PC-3 (cell line): ENCODE measurements around the gene CCNG2.

Experiments
- EZH2 ChIP-seq: fragments of 300-600 bp; sonication (generic); IDR thresholded peaks from one replicate; pipeline ENCODE4 v1.6.1; 2017; ENCODE audit warnings: antibody characterized with exemption, mild to moderate bottlenecking, low read length; ENCODE audit not compliant: unreplicated experiment
- EZH2phosphoT487 ChIP-seq: fragments of 300-600 bp; sonication (generic); IDR thresholded peaks from 2 replicates; pipeline ENCODE4 v1.6.1; 2018; ENCODE audit warnings: mild to moderate bottlenecking, antibody characterized with exemption, low read length, borderline replicate concordance
- TF ChIP-seq, protein P1 (sequence below): fragments of 300-600 bp; sonication (generic); conservative IDR thresholded peaks from 2 replicates; pipeline ENCODE4 v1.5.1; 2017; ENCODE audit warnings: antibody characterized with exemption, low read depth, mild to moderate bottlenecking, low read length

DNA sequence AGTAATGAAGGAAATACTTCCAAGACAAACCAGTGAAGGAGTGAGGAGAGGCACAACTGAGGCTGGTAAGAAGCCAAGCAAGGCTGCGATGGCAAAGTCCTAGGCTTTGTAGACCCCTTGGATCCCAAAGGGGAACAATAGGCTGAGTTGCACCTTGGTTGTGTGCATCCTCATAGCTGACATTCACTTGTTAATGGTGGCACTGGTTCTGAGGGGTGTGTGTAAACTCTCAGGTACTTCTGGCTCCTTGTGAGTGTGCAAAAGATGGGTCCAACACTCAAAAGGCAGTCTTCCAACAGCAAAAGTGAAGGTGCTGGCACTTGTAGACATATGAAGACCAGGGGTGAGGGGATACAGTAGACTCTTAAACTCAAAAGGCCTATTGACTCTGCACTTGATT is 60.5 kb downstream of the CCNG2 start:
- TF ChIP-seq, protein P1, sequence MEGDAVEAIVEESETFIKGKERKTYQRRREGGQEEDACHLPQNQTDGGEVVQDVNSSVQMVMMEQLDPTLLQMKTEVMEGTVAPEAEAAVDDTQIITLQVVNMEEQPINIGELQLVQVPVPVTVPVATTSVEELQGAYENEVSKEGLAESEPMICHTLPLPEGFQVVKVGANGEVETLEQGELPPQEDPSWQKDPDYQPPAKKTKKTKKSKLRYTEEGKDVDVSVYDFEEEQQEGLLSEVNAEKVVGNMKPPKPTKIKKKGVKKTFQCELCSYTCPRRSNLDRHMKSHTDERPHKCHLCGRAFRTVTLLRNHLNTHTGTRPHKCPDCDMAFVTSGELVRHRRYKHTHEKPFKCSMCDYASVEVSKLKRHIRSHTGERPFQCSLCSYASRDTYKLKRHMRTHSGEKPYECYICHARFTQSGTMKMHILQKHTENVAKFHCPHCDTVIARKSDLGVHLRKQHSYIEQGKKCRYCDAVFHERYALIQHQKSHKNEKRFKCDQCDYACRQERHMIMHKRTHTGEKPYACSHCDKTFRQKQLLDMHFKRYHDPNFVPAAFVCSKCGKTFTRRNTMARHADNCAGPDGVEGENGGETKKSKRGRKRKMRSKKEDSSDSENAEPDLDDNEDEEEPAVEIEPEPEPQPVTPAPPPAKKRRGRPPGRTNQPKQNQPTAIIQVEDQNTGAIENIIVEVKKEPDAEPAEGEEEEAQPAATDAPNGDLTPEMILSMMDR, result no peak
- TF ChIP-seq EZH2 (no peak), EZH2phosphoT487 (no peak)
